ENCODE measurements around the gene CDK5RAP2.

GRCh38 chr9:120528327-120528726 lies 51.6 kb downstream of the CDK5RAP2 start:
- no peak for TF ChIP-seq CTCF (conservative IDR thresholded peaks at IDR 0.05; ENCODE audit: low read length)
- no peak for TF ChIP-seq EZH2phosphoT487 (IDR thresholded peaks at IDR 0.05; ENCODE audit: borderline replicate concordance)
